Putamen (tissue), 1 donor: ENCODE results near the gene EPHA2.
"Not testable (repeated sequence)": the region's sequence is repeated elsewhere in the genome, so short reads cannot be mapped to it uniquely, and the experiment has no call there.

ENCODE experiments used
- DNase-seq: peaks from one replicate; pipeline ENCODE4 v3.0.0-alpha.2; 2016; ENCODE audit warnings: low spot score

The EPHA2 gene

GRCh38 chr1:16155537-16156410 is at the start of gene EPHA2:
Gene EPHA2, minus strand, starts transcription at chr1:16156069. Its CDS starts 137 bp downstream, at chr1:16155932.
- DNase-seq: peak; percentile 50

GRCh38 chr1:16205334-16205671 is 49.4 kb upstream of the EPHA2 start:
- DNase-seq: no peak

- no peak for DNase-seq
Measured at GRCh38 chr1:16204634-16205333, 48.9 kb upstream of the EPHA2 start.

- no peak for DNase-seq
Measured at GRCh38 chr1:16204216-16204615, 48.3 kb upstream of the EPHA2 start.

- DNase-seq: no peak
Measured at GRCh38 chr1:16203550-16203949, 47.7 kb upstream of the EPHA2 start.

- no peak for DNase-seq
Measured at GRCh38 chr1:16202281-16203210, 46.7 kb upstream of the EPHA2 start.

GRCh38 chr1:16199700-16200099 is 43.8 kb upstream of the EPHA2 start:
- no peak for DNase-seq

- DNase-seq: no peak
Measured at GRCh38 chr1:16199157-16199501, 43.3 kb upstream of the EPHA2 start.

GRCh38 chr1:16198444-16199156 is 42.7 kb upstream of the EPHA2 start:
- DNase-seq: no peak

GRCh38 chr1:16196874-16197273 is 41.0 kb upstream of the EPHA2 start:
- no peak for DNase-seq

GRCh38 chr1:16196139-16196538 is 40.3 kb upstream of the EPHA2 start:
- DNase-seq: not testable (repeated sequence)

GRCh38 chr1:16195518-16195905 is 39.6 kb upstream of the EPHA2 start:
- DNase-seq: no peak

- DNase-seq: no peak
Measured at GRCh38 chr1:16191916-16192546, 36.2 kb upstream of the EPHA2 start.

- DNase-seq: no peak
Measured at GRCh38 chr1:16191309-16191708, 35.4 kb upstream of the EPHA2 start.

GRCh38 chr1:16189921-16190621 is 34.2 kb upstream of the EPHA2 start:
- peak; percentile 66 for DNase-seq

GRCh38 chr1:16189003-16189402 is 33.1 kb upstream of the EPHA2 start:
- no peak for DNase-seq

- DNase-seq: no peak
Measured at GRCh38 chr1:16187748-16188401, 32.0 kb upstream of the EPHA2 start.

GRCh38 chr1:16186655-16187235 is 30.9 kb upstream of the EPHA2 start:
- DNase-seq: no peak

GRCh38 chr1:16184557-16185303 is 28.9 kb upstream of the EPHA2 start:
- DNase-seq: no peak
